Pulmonary artery endothelial cell (primary cell): ENCODE measurements around the gene PHF23. TPM values are rescaled to one million over a fixed set of nuclear protein-coding genes. Genes with fewer than 3 reads are reported as not detected.
A peak's percentile ranks its signal among the peaks of the same experiment; 100 is the strongest.

Experiments used
- DNase-seq: peaks from one replicate; pipeline ENCODE4 v3.0.0-alpha.2; 2011; ENCODE audit warnings: low read depth, low spot score
- total RNA-seq: library from RNA; depleted of rRNA; stranded (reverse); fragments of >200 nt; gene quantifications from 2 replicates; pipeline ENCODE4 v1.2.3, GENCODE V29; 2014

The PHF23 gene
- 47.1 and 49.1 TPM in 2 replicates for total RNA-seq

- peak; percentile 99 for DNase-seq
These were observed at the start of gene PHF23 for GRCh38 chr17:7239091-7240027. Gene PHF23 (minus strand): TSS chr17:7239457. CDS start chr17:7239279, 178 bp downstream.

GRCh38 chr17:7285679-7286078 is 46.4 kb upstream of the PHF23 start:
- no peak for DNase-seq

- no peak for DNase-seq
These were observed 45.7 kb upstream of the PHF23 start for GRCh38 chr17:7284911-7285310.

GRCh38 chr17:7283471-7284216 is 44.4 kb upstream of the PHF23 start:
- no peak for DNase-seq

- no peak for DNase-seq
These were observed 43.6 kb upstream of the PHF23 start for GRCh38 chr17:7282752-7283321.

GRCh38 chr17:7281953-7282751 is 42.9 kb upstream of the PHF23 start:
- no peak for DNase-seq

GRCh38 chr17:7281074-7281952 is 42.1 kb upstream of the PHF23 start, which contains the start of gene SLC2A4:
Gene SLC2A4 (plus strand): TSS chr17:7281718. CDS start chr17:7281935, 217 bp downstream.
- peak; percentile 71 for DNase-seq

GRCh38 chr17:7280519-7281073 is 41.3 kb upstream of the PHF23 start:
- DNase-seq = peak; percentile 32

- no peak for DNase-seq
These were observed 40.2 kb upstream of the PHF23 start for GRCh38 chr17:7279448-7279847.

GRCh38 chr17:7266784-7267183 is 27.5 kb upstream of the PHF23 start:
- DNase-seq = no peak

GRCh38 chr17:7263801-7264078 is 24.5 kb upstream of the PHF23 start:
- DNase-seq = no peak

GRCh38 chr17:7262935-7263800 is 23.9 kb upstream of the PHF23 start:
- no peak for DNase-seq

- no peak for DNase-seq
These were observed 23.1 kb upstream of the PHF23 start, which contains the start of gene CLDN7 for GRCh38 chr17:7262192-7262934. Gene CLDN7 (minus strand): TSS chr17:7262478. CDS start chr17:7262043, 435 bp downstream.

- DNase-seq = no peak
These were observed 22.3 kb upstream of the PHF23 start for GRCh38 chr17:7261379-7262191.

- no peak for DNase-seq
These were observed 21.6 kb upstream of the PHF23 start for GRCh38 chr17:7260651-7261378.

GRCh38 chr17:7260151-7260550 is 20.9 kb upstream of the PHF23 start:
- DNase-seq = no peak

GRCh38 chr17:7259555-7259889 is 20.3 kb upstream of the PHF23 start:
- no peak for DNase-seq
